DMS53 treated with DMSO at 0.1 percent for 48 hours (cell line): Measurements from ENCODE around the gene CALCOCO1.
"Not testable (repeated sequence)": the region's sequence is repeated elsewhere in the genome, so short reads cannot be mapped to it uniquely, and the experiment has no call there.

Source experiments
- DNase-seq: peaks from one replicate; lab custom pipeline; 2025; ENCODE audit not compliant: unreplicated experiment; lab: John Stamatoyannopoulos, UW

Gene CALCOCO1

GRCh38 chr12:53699678-53700025 is 27.6 kb downstream of the CALCOCO1 start:
- no peak for DNase-seq

DNA sequence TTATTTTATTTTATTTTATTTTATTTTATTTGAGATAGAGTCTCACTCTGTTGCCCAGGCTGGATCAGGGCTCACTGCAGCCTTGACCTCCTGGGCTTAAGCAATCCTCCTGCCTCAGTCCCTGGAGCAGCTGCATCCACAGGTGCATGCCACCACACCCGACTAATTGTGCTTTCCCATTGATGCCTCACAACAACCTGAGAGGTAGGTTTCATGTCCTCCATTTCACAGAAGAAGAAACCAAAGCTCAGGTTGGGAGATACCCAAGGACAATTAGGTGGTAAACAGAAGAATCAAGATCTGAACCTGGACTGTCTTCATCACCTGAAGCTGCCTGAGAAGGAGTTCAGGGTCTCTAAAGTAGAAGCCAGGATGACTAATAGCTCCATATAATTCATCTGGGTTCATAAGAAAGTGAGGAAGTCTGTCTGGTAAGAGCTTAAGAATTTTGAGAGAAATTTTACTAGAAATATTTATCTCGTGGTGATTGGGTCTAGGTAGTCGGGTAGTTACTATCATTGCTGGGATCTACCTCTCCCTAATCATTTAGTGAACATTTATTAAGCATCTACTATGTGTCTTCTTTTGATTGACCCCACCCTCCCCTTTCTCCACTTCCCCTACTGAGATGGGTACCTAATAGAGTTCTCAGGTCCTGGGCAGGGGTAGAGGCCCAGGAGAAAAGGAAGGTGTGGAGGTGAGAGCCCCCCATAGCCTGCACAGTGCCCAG is 28.1 kb downstream of the CALCOCO1 start:
- DNase-seq: no peak

DNA sequence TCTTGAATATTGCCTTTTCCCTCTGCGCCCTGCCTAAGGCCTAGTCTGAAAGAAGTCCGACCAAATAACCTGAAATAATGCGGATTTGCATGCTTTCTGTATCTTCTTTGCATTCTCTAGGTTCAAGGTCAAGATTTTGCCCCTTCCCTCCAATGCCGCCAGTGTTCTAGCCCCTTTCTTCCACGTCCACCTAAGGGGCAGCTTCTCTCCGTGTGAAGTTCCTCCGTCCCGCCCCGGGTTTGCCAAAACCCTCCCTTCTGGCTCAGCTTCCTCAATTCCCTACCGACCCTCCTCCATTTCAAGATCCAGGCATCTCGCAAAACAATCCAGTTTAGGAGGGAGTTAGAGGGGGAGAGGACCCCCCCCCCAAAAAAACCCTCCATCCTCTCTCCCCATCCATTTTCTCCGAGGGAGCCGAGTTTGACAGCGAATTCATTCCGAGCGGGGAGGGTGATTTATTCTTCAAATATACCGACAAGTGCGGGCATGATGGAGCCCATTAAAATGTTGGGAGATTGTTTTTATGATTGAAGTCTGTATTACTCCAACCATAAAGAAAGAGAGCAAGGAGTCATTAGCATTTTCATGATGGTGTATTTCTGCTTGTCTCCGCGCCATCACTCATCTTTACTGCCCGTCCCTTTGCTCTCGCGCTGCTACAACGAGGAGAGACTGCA is 30.5 kb downstream of the CALCOCO1 start:
- no peak for DNase-seq

- DNase-seq: peak; percentile 98
These were observed 31.0 kb downstream of the CALCOCO1 start for GRCh38 chr12:53696285-53696654.

GRCh38 chr12:53695152-53696145 is 31.8 kb downstream of the CALCOCO1 start:
- peak; percentile 35 for DNase-seq

DNA sequence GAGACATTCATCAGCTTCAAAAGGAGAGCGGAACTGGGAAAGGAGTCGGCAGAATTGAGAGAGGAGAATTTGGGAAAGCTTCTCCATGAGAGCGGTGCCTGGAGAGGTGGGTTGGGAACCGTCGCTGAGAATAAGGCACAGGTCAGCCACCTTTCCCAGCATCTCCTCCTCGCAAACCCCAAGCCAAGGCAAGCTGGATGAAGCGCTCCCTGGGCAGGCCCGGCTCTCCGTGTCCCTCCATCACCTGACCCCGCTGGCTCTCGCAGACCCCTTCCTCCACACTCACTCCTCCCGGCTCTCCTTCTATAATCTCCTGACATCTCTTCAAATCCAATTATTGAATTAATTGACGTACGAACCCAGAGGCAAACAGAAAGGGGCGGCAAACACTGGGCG is 32.5 kb downstream of the CALCOCO1 start:
- DNase-seq: no peak

GRCh38 chr12:53688134-53688533 is 39.1 kb downstream of the CALCOCO1 start:
- no peak for DNase-seq

DNA sequence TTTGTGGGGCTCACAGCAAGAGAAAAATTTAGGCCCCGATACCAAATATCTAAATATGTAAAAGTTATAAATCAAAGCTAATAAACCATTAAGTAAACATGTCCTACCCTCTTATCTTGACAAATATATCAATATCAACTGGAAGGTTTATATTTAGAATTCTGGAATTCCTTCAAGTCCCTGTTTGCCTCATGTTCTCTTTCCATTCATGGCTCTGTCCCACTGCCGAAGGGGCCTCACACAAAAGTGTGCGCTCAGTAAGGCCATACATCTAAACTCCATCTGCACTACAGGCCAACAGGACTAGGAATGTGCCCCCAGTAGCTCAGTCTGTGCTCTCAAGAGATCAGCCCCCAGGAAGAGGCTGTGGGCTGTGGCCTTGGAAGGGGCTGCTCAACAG is 40.8 kb downstream of the CALCOCO1 start:
- no peak for DNase-seq

GRCh38 chr12:53684654-53685220 is 42.5 kb downstream of the CALCOCO1 start:
- DNase-seq: no peak

GRCh38 chr12:53683983-53684382 is 43.3 kb downstream of the CALCOCO1 start:
- no peak for DNase-seq

GRCh38 chr12:53683494-53683893 is 43.8 kb downstream of the CALCOCO1 start:
- no peak for DNase-seq

- not testable (repeated sequence) for DNase-seq
These were observed 47.2 kb downstream of the CALCOCO1 start for GRCh38 chr12:53680061-53680460.

DNA sequence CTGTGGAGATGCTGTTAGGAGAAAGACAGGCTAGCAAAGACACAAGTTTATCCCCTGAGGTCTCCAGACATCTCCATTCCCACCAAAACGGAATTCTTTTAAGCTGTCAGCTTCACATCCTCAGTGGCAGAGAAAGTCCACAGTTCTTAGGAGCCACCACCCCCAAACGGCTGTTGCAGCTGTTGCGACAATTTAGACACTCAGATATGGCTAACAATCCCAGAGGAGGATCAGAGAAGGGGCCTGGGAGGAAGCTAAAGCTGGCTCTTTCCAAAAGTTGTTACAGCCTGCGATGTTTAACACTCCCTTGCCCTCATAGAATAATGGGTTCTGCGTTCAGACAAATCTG is 49.5 kb downstream of the CALCOCO1 start:
- DNase-seq: no peak

DNA sequence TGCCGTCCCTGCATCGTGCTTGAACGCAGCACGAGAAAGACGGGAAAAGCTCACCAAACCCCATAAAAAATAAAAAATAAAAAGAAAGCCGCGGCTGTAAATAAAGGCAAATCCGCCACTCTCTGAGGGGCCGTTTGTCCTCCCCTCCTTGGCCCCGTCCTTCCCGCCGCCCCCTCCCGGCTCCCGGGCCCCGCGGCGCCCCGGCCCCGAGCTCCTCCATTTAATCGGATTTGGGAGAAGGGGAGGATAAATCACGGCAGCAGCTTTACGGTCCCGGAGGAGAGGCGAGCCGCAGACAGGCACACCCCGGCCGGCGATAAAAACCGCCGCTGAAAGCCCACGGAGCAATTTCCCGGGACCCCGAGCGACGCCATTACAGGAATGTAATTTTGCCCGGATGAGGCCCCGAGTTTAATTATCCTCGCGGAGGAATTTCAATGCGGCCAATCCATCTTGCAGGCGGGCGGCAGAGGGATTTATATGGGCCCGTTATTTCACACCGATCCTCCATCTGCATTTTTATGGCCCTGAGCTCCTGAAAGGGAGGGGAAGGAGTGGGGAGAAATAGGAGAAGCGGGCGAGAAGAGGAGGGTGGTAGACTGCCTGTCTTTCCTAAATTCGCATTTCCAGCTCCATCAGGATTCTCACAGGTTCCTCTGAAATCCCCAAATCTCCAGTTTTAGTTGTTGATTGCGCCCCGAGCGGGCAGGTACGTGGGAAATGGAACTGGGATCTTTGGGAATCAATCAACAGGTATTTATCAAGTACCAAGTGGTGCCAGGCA is 50.0 kb downstream of the CALCOCO1 start:
- DNase-seq: no peak

DNA sequence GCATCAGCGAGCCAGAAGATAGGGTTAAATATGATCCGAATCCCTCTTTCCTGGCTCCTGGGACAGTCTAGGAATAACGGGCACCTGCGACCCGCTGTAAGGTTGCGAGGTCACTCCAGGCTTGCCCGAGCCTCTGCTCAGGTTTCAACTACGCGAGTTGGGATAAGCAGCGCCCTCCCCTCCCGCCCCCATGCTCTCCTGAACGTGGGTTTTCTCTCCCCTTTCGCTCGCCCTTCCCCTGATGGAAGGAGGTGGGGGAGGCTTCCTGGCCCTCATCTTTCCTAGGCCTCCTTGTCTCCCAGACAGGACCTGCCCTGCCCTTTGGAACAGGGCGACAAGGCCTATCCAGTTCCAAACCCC is 50.6 kb downstream of the CALCOCO1 start:
- DNase-seq: peak; percentile 51

GRCh38 chr12:53675701-53676607 is 51.3 kb downstream of the CALCOCO1 start, which contains the start of gene ATP5MC2:
Gene ATP5MC2, minus strand, starts transcription at chr12:53676083. Its CDS starts 3,469 bp downstream, at chr12:53672614.
- peak; percentile 99 for DNase-seq

GRCh38 chr12:53674977-53675700 is 52.1 kb downstream of the CALCOCO1 start:
- DNase-seq: no peak

DNA sequence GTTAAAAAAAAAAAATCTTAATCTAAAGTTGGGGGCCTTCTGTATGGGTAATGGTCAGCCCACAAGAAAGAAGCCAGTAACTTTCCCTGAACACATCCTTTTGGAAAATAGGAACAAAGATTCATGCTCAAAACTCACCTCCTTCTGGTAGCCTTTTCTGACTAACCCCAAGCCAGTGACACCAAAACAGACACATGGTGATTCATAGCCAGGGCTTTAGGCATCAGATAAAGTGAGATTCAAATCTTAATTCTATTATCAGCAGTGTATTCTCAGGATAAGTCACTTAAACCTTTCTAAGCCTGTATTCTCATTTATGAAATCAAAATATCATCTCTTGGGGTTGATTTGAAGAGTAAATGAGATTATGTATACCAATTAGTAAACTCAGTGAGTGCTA is 56.3 kb downstream of the CALCOCO1 start:
- DNase-seq: no peak

- no peak for DNase-seq
These were observed 56.9 kb downstream of the CALCOCO1 start for GRCh38 chr12:53670308-53670707.
